Osteocyte (in vitro differentiated cells): ENCODE data around the gene TBPL2. TPM values are rescaled to one million over a fixed set of nuclear protein-coding genes. Genes with fewer than 3 reads are reported as not detected.

ENCODE experiments used
- DNase-seq: peaks from one replicate; pipeline ENCODE4 v3.0.0; 2021; ENCODE audit warnings: mixed read lengths; ENCODE audit not compliant: unreplicated experiment; ENCODE audit errors: extremely low spot score
- H3K27ac Mint-ChIP-seq: one replicate; pipeline ENCODE4 v1.8.0; 2021; ENCODE audit warnings: mild to moderate bottlenecking, mixed read lengths; ENCODE audit not compliant: unreplicated experiment
- H3K27me3 Mint-ChIP-seq: one replicate; pipeline ENCODE4 v1.8.0; 2021; ENCODE audit warnings: mixed read lengths; ENCODE audit not compliant: unreplicated experiment
- H3K36me3 Mint-ChIP-seq: one replicate; pipeline ENCODE4 v1.8.0; 2021; ENCODE audit warnings: mixed read lengths; ENCODE audit not compliant: unreplicated experiment
- H3K4me1 Mint-ChIP-seq: one replicate; pipeline ENCODE4 v1.8.0; 2021; ENCODE audit warnings: mixed read lengths; ENCODE audit not compliant: unreplicated experiment
- H3K4me3 Mint-ChIP-seq: one replicate; pipeline ENCODE4 v1.8.0; 2021; ENCODE audit warnings: mild to moderate bottlenecking, moderate library complexity, mixed read lengths; ENCODE audit not compliant: unreplicated experiment
- H3K9me3 Mint-ChIP-seq: one replicate; pipeline ENCODE4 v1.8.0; 2021; ENCODE audit warnings: mixed read lengths; ENCODE audit not compliant: unreplicated experiment
- total RNA-seq: library from RNA; stranded (reverse); gene quantifications from 2 replicates; pipeline ENCODE4 v1.2.1, GENCODE V29; 2021
- TF ChIP-seq, protein P1 (sequence below): fragments of 200-600 bp; sonication (generic); IDR thresholded peaks from 2 replicates; pipeline ENCODE4 v1.5.0; 2021; ENCODE audit warnings: antibody characterized with exemption, mild to moderate bottlenecking, moderate library complexity

Gene TBPL2
- total RNA-seq, 1 donor from 2014 or later, result not detected

DNA sequence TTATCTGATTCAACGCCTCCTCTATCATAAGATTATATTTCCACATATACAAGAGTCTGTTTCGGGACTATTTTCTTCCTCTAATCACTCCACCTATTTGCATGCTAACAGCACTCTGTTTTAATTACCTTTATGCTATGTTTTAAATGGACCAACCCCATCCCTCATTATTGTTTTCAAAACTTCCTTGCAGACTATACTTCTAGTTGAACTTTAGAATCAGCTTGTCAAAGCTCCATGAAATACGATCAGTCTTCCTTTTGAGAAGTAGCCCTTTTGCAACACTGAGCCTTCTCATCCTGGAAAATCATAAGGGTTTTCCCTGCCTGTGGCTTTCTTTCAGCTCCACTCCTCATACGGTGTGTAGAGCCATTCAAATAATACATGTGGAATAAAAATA is 65.6 kb downstream of the TBPL2 start:
- TF ChIP-seq, protein P1, sequence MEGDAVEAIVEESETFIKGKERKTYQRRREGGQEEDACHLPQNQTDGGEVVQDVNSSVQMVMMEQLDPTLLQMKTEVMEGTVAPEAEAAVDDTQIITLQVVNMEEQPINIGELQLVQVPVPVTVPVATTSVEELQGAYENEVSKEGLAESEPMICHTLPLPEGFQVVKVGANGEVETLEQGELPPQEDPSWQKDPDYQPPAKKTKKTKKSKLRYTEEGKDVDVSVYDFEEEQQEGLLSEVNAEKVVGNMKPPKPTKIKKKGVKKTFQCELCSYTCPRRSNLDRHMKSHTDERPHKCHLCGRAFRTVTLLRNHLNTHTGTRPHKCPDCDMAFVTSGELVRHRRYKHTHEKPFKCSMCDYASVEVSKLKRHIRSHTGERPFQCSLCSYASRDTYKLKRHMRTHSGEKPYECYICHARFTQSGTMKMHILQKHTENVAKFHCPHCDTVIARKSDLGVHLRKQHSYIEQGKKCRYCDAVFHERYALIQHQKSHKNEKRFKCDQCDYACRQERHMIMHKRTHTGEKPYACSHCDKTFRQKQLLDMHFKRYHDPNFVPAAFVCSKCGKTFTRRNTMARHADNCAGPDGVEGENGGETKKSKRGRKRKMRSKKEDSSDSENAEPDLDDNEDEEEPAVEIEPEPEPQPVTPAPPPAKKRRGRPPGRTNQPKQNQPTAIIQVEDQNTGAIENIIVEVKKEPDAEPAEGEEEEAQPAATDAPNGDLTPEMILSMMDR, result no peak
- peaks cover 4% of the 10 kb centered on the region for H3K4me1 Mint-ChIP-seq
- no peak overlapping the region for H3K4me3 Mint-ChIP-seq
- no peaks in the 10 kb centered on the region for H3K27me3 Mint-ChIP-seq
- peaks cover 30% of the 10 kb centered on the region for H3K36me3 Mint-ChIP-seq
- H3K9me3 Mint-ChIP-seq, result no peaks in the 10 kb centered on the region
- DNase-seq, result no peak
- H3K27ac Mint-ChIP-seq, result no peak overlapping the region

DNA sequence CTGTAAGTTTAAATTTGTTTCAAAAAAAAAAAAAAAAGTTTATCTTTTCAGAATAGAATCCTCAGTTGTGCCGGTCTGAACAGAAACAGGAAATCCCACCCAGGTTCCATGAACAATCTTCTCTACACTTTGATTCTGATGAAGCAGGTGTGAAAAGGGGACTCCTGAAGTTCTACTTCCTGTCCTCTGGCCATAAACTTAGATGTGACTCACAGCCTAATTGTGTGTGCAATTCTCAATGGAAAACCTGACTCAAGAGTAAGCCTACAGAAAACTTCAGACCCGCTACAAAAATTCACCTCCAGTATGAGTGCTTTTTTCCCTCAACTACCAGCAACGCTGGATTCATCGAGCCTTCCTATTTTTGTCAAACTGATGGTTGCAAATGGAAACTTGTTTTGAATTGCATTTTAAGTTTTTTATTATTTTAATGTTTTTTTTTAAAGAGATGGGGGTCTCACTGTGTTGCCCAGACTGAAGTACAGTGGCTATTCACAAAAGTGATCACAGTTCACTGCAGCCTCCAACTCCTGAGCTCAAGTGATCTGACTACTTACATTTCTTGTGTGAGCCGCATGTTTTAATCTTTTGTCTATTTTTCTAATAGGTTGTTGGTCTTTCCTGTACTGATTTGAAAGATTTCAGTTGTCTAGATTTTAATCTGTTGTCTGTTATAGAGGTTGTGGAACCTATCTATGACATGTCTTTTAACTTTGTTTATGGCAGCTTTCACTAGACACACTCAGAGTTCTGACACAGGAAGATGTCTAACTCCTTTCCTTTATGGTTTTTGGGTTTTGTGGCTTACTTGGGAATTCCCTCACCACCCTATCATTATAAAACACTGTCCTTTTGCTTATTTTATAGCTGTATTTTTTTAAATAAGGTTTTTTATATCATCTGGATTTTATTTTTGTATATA is 66.4 kb downstream of the TBPL2 start:
- H3K4me3 Mint-ChIP-seq, result no peak overlapping the region
- H3K36me3 Mint-ChIP-seq, result peaks cover 38% of the 10 kb centered on the region
- no peak overlapping the region for H3K27ac Mint-ChIP-seq
- H3K4me1 Mint-ChIP-seq, result peaks cover 5% of the 10 kb centered on the region
- DNase-seq, result no peak
- no peaks in the 10 kb centered on the region for H3K27me3 Mint-ChIP-seq
- H3K9me3 Mint-ChIP-seq, result no peaks in the 10 kb centered on the region
- TF ChIP-seq, protein P1, result no peak

DNA sequence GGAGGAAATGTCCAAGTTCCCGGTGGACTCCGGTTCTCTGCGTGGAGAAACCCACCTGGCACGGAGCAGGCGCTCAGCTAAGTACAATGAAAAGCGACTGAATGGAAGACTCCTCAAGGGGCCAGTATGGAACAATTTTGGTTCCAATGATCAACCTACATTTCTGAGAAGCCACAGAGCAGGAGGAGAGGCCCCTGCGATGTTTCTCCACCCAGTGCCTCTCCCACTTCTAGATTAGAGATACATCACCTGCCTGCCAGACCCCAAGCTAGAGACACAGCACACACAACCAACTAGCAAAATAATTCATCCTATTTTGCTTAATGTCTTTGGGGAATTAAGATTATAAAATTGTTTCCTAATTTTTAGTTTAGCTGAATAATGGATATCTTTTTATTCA is 67.6 kb downstream of the TBPL2 start:
- Mint-ChIP-seq H3K27ac (no peak overlapping the region), H3K4me3 (no peak overlapping the region), H3K9me3 (no peaks in the 10 kb centered on the region), H3K36me3 (peaks cover 47% of the 10 kb centered on the region), H3K27me3 (no peaks in the 10 kb centered on the region), H3K4me1 (peaks cover 5% of the 10 kb centered on the region)
- TF ChIP-seq, protein P1, result no peak
- DNase-seq, result no peak

DNA sequence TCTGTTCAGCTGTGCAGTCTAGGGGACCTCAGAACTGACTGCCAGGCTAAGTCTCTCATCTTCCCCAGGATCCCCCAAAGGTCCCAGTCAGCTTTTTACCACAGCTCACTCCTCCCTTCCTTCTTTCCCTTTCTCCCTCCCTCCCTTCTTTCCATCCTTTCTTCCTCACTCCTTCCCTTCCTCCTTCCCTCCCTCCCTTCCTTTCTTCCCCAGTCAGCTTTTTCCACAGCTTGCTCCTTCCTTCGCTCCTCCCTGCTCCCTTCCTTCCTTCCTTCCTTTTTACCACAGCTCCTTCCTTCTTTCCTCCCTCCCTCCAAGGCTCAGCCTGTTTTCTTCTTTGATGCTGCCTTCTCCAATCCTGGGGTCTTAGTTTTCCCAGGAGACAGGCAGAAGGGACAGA is 68.0 kb downstream of the TBPL2 start:
- no peaks in the 10 kb centered on the region for H3K9me3 Mint-ChIP-seq
- H3K36me3 Mint-ChIP-seq, result peaks cover 47% of the 10 kb centered on the region
- no peak for DNase-seq
- H3K4me3 Mint-ChIP-seq, result no peak overlapping the region
- H3K27ac Mint-ChIP-seq, result no peak overlapping the region
- no peaks in the 10 kb centered on the region for H3K27me3 Mint-ChIP-seq
- H3K4me1 Mint-ChIP-seq, result peaks cover 5% of the 10 kb centered on the region
- TF ChIP-seq, protein P1, result no peak

DNA sequence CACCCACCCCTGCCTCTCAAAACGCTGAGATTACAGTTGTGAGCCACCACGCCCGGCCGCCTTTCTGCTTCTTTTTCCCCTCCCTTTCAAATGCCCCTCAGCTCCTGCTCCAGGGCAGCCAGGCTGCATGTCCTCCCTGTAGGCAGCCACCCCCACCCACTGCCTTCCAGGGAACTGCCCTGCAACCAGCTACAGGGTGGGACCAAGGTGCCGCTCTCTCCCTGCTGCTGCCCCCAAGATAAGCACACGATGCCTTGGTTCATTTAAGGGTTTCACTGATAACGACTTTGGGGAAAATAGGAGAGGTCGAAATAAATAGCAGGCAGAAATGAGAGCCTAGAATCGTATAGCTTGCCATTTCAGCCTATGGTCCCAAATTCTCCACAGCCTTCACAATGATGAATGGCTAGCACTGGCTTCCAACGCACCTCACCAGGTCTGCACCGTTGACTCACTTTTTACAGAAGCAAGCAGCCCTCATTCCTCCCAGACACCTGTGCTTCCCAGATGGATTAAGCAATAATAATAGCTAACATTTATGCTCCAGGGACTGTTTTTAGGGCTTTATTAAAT is 69.4 kb downstream of the TBPL2 start:
- TF ChIP-seq, protein P1, result no peak
- Mint-ChIP-seq H3K36me3 (peaks cover 38% of the 10 kb centered on the region), H3K27ac (no peak overlapping the region), H3K9me3 (no peaks in the 10 kb centered on the region), H3K27me3 (no peaks in the 10 kb centered on the region), H3K4me1 (peaks cover 13% of the 10 kb centered on the region), H3K4me3 (no peak overlapping the region)
- no peak for DNase-seq
